ENCODE measurements around the gene LPA. TPM values are rescaled to one million over a fixed set of nuclear protein-coding genes. Genes with fewer than 3 reads are reported as not detected.

Gene LPA
- total and polyA plus RNA-seq, 2 of the 8 experiments (the other 6 are each of a cell fraction or from before 2014, with no cell fraction given) = 0.39 TPM; not detected in 1

DNA sequence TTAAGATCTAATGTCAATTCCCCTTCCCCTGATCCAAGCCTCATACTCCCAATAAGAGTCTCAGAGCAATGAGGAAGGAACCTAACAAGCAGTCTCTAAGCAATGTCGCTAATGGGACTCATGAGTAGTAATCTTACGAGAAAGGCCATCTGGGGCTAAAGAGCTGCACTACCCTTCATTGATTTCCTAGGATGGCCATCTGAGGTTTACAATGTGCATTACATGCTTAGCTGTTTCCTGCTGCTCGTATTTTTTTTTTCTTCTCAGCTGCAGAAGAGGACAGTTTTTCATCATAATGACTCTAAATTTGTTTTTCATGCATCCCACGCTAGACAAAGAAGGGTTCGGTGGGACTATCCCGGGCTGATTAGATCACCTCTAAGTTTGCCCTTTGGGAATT, 119.3 kb downstream of the LPA start (continued):
- TF ChIP-seq, protein P1, sequence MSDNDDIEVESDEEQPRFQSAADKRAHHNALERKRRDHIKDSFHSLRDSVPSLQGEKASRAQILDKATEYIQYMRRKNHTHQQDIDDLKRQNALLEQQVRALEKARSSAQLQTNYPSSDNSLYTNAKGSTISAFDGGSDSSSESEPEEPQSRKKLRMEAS (IDR thresholded peaks at IDR 0.05) = no peak
- TF ChIP-seq, protein P2, sequence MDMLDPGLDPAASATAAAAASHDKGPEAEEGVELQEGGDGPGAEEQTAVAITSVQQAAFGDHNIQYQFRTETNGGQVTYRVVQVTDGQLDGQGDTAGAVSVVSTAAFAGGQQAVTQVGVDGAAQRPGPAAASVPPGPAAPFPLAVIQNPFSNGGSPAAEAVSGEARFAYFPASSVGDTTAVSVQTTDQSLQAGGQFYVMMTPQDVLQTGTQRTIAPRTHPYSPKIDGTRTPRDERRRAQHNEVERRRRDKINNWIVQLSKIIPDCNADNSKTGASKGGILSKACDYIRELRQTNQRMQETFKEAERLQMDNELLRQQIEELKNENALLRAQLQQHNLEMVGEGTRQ (IDR thresholded peaks at IDR 0.05; ENCODE audit: low read length) = no peak
- TF ChIP-seq POU5F1 (IDR thresholded peaks at IDR 0.05; ENCODE audit: low read depth, low read length) (no peak), HDAC6 (IDR thresholded peaks at IDR 0.05; ENCODE audit: low read depth, low read length) (no peak), RXRA (IDR thresholded peaks at IDR 0.05; ENCODE audit: insufficient read depth, low read depth, low read length) (no peak)
